ENCODE measurements around the gene HCRT.
A peak's percentile ranks its signal among the peaks of the same experiment; 100 is the strongest.
"Not testable (repeated sequence)": the region's sequence is repeated elsewhere in the genome, so short reads cannot be mapped to it uniquely, and the experiment has no call there.

The HCRT gene

GRCh38 chr17:42184713-42185620 is at the start of gene HCRT:
Gene HCRT, minus strand, starts transcription at chr17:42185452. Its CDS starts 87 bp downstream, at chr17:42185365.
- DNase-seq: no peak

- DNase-seq: no peak
Measured at GRCh38 chr17:42233994-42234393, 48.7 kb upstream of the HCRT start.

GRCh38 chr17:42233156-42233555 is 47.9 kb upstream of the HCRT start:
- DNase-seq: no peak

- DNase-seq: no peak
Measured at GRCh38 chr17:42230225-42230624, 45.0 kb upstream of the HCRT start.

GRCh38 chr17:42227849-42228700 is 42.8 kb upstream of the HCRT start:
- no peak for DNase-seq

- no peak for DNase-seq
Measured at GRCh38 chr17:42225646-42226045, 40.4 kb upstream of the HCRT start.

GRCh38 chr17:42224651-42225050 is 39.4 kb upstream of the HCRT start:
- DNase-seq: no peak

GRCh38 chr17:42221886-42222745 is 36.9 kb upstream of the HCRT start:
- DNase-seq: peak; percentile 44 to 67

- DNase-seq: not testable (repeated sequence)
Measured at GRCh38 chr17:42219280-42219679, 34.0 kb upstream of the HCRT start.

- no peak for DNase-seq
Measured at GRCh38 chr17:42214156-42214555, 28.9 kb upstream of the HCRT start.

- no peak for DNase-seq
Measured at GRCh38 chr17:42212382-42212781, 27.1 kb upstream of the HCRT start.

GRCh38 chr17:42211921-42212341 is 26.7 kb upstream of the HCRT start:
- not testable (repeated sequence) for DNase-seq

- no peak for DNase-seq
Measured at GRCh38 chr17:42210046-42210445, 24.8 kb upstream of the HCRT start.

GRCh38 chr17:42206153-42206612 is 20.9 kb upstream of the HCRT start:
- DNase-seq: not testable (repeated sequence)

GRCh38 chr17:42203354-42203753 is 18.1 kb upstream of the HCRT start:
- no peak for DNase-seq

GRCh38 chr17:42202696-42203095 is 17.4 kb upstream of the HCRT start:
- DNase-seq: no peak

GRCh38 chr17:42202159-42202558 is 16.9 kb upstream of the HCRT start:
- DNase-seq: no peak

GRCh38 chr17:42201458-42201772 is 16.2 kb upstream of the HCRT start:
- no peak for DNase-seq

- DNase-seq: no peak
Measured at GRCh38 chr17:42200706-42201457, 15.6 kb upstream of the HCRT start.

- DNase-seq: no peak
Measured at GRCh38 chr17:42199416-42200011, 14.3 kb upstream of the HCRT start.

GRCh38 chr17:42198897-42199296 is 13.6 kb upstream of the HCRT start:
- DNase-seq: no peak
